T-helper 9 cell (primary cell): ENCODE measurements around the gene CNTN4.

ENCODE experiments used
- DNase-seq: peaks from one replicate; pipeline ENCODE4 v3.0.0-alpha.2; 2020

The CNTN4 gene

GRCh38 chr3:2823031-2823430 lies 724.4 kb downstream of the CNTN4 start:
- DNase-seq: no peak

GRCh38 chr3:2823437-2824211 lies 725.0 kb downstream of the CNTN4 start:
- DNase-seq: no peak

GRCh38 chr3:2826036-2826435 lies 727.4 kb downstream of the CNTN4 start:
- DNase-seq: no peak

GRCh38 chr3:2826453-2826852 lies 727.8 kb downstream of the CNTN4 start:
- DNase-seq: no peak

GRCh38 chr3:2837239-2837638 lies 738.6 kb downstream of the CNTN4 start:
- DNase-seq: no peak

- no peak for DNase-seq
These were observed 739.2 kb downstream of the CNTN4 start for GRCh38 chr3:2837910-2838309.

GRCh38 chr3:2838546-2839157 lies 740.0 kb downstream of the CNTN4 start:
- no peak for DNase-seq

- DNase-seq: no peak
These were observed 741.2 kb downstream of the CNTN4 start for GRCh38 chr3:2839876-2840275.

- DNase-seq: no peak
These were observed 748.6 kb downstream of the CNTN4 start for GRCh38 chr3:2847062-2847841.

GRCh38 chr3:2849092-2849491 lies 750.4 kb downstream of the CNTN4 start:
- DNase-seq: no peak

GRCh38 chr3:2850701-2851100 lies 752.0 kb downstream of the CNTN4 start:
- no peak for DNase-seq

GRCh38 chr3:2851361-2851760 lies 752.7 kb downstream of the CNTN4 start:
- DNase-seq: no peak

GRCh38 chr3:2851835-2852234 lies 753.2 kb downstream of the CNTN4 start:
- DNase-seq: no peak

- DNase-seq: no peak
These were observed 755.0 kb downstream of the CNTN4 start for GRCh38 chr3:2853651-2854050.

- DNase-seq: no peak
These were observed 757.8 kb downstream of the CNTN4 start for GRCh38 chr3:2856138-2857133.

GRCh38 chr3:2860626-2861025 lies 762.0 kb downstream of the CNTN4 start:
- no peak for DNase-seq

- no peak for DNase-seq
These were observed 762.5 kb downstream of the CNTN4 start for GRCh38 chr3:2861120-2861519.

GRCh38 chr3:2861920-2862319 lies 763.3 kb downstream of the CNTN4 start:
- no peak for DNase-seq

- no peak for DNase-seq
These were observed 763.7 kb downstream of the CNTN4 start for GRCh38 chr3:2862366-2862765.

GRCh38 chr3:2863127-2863526 lies 764.5 kb downstream of the CNTN4 start:
- no peak for DNase-seq

GRCh38 chr3:2869905-2870304 lies 771.2 kb downstream of the CNTN4 start:
- DNase-seq: no peak

- DNase-seq: no peak
These were observed 772.2 kb downstream of the CNTN4 start for GRCh38 chr3:2870724-2871333.
